T-helper 1 cell (primary cell): ENCODE data around the gene CA10.

Source experiments
- DNase-seq, 5 donors: peaks; one replicate each; pipeline ENCODE4 v3.0.0-alpha.2; 2012 to 2020

Gene CA10

DNA sequence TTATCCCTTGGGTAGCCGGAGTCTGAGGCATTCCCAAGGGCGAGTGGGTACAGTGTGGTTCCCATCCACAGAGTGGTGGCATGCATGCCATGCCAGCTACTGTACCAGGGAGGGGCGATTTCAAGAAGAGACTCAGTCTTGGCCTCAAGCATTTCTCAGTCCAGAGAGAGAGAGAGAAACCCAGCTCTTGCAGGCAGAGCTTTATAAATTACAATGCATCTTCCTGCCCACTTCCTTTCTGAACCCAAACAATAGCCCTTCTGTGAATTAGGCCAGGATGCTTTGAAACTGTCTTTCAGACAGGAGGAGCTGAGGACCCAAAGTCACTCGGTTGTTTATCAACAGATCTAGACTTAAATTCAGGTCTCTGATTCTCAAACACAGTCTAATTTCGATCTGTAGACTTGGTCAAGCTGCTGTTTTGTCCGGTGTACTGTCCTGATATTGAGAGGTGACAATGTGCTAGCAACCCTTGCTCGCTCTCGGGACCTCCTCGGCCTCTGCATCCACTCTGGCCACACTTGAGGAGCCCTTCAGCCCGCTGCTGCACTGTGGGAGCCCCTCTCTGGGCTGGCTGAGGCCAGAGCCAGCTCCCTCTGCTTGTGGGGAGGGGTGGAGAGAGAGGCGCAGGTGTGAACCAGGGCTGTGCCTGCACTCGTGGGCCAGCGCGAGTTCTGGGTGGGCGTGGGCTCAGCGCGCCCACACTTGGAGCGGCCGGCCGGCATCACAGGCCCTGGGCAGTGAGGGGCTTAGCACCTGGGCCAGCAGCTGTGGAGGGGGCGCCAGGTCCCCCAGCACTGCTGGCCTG lies 490.2 kb downstream of the CA10 start:
- DNase-seq: peak in 1 of 5 donors; percentile 41

DNA sequence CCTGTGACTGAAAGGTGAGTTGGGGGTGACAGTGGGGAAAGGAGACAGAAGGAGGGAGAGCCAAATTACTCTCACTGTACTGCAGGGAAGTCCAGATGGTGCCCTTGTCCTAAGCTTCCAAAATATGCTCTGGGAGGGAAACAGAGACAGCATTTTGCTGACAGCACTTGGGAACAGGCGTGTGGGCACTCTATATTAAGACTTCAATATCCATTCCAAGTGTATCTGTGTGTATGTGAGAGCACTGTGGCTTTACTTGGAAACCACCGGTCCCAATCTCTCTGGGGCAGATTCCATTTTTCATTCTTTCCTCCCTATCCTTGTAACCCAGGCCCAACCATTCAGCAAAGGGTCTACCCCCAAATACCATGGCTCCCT lies 490.8 kb downstream of the CA10 start:
- no peak for DNase-seq

DNA sequence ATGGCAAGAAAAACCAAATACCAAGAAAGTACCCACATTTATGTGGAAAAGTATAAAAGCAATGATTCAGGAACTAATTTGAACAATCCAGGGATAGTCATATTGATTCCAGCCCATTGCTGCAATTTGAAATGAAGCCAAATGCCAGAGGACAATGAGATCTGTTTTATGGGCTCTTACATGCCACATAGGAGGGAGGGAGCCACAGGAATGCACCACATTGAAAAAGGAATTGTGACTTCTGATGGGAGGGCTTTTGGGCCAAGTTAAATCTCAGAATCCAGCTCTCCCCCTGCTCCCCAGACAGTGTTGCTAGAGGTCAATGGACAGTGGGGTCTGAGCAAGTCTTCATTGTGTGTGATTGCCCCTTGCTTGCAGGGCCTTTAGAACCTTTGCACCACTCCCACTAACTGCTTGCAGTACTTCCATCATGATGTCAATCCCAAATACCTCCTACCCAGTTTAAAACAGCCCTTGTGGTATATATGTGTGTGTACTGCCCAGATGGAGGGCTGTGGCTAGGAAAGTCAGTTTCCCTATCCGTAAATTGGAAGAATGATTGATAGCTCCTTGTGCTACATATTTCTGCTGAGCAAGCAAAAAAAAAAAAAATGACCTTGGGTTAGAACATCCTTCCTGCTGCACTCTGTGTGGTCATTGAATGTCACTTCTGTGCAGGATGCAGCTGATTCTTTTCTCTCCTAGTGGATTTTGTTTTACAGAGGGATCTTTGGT lies 491.4 kb downstream of the CA10 start:
- no peak for DNase-seq

DNA sequence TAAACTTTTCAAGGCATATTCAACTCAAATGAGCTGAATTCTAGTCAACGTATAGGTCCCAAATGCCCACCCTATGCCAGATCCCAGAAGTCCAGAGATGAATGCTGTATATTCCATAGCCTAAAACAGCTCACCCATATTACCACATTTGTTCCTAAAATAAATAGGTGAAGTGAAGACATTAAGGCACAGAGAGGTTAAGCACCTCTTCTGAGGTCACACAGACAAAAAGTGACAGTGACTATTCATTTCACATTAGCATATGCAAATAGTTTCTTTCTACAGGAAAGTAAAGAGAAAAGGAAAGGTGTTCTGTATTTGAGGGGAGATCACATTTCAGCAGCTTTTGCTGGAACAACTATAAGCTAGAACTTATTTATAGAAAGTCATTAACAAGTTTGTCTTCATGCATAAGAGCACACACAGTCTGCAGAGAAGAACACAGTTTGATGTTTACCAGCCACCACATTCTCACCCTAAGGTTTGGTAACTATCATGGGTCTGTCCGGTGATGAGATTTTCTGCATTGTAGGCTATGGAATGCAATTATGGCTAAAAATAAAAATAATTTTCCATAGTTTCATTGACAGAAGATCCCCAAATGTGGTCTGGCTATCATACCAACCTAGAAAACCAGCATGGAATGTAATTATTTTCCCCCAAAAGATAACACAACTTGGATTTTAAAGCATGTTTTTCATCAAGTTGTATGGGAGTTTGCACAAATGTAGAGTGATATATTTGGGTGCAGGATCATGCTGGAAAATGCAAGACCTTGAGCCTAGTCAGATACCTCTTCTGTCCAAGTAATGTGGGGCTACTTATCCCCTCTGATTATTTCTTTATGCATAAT lies 496.1 kb downstream of the CA10 start:
- no peak for DNase-seq

- no peak for DNase-seq
Observed at GRCh38 chr17:51661403-51661802, 497.1 kb downstream of the CA10 start.

GRCh38 chr17:51660266-51660665 lies 498.2 kb downstream of the CA10 start:
- no peak for DNase-seq

GRCh38 chr17:51657224-51657623 lies 501.3 kb downstream of the CA10 start:
- no peak for DNase-seq

DNA sequence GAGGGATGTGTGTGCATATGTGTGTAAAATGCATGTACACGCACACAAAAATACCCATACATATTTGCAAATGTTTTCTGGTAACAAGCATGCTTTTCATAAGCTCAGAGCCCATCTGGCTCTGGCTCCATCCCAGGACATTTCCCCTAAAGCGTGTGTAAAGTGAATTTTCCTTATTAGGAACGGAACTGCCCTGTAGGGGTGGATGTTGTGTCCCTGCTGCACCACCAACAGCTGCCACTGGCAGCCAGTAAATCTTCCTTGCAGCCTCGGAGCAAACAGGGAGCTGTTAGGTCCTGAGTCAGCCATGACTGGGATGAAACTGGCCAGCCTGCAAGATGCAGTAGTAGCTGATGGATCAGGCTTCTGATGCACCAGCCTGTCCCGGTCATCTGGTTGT lies 504.6 kb downstream of the CA10 start:
- DNase-seq: no peak

DNA sequence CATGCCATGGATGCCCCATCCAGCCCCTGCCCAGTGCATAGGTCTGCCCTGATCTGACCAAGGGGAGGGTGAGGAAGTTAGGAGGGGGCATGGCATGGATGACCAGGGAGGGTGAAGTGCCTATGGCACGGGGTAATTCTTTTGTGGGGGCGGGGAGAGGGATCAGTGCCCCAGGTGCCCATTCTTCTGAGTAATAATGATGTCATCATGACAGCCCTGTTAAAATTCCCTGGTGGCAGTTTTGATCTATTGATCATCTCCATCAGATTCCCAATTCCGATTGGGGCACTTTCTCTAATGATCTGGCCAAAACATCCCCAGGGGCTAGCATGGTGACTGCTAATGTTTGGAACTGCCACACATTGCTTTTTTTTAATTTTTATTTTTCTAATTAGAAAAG lies 506.0 kb downstream of the CA10 start:
- no peak for DNase-seq

DNA sequence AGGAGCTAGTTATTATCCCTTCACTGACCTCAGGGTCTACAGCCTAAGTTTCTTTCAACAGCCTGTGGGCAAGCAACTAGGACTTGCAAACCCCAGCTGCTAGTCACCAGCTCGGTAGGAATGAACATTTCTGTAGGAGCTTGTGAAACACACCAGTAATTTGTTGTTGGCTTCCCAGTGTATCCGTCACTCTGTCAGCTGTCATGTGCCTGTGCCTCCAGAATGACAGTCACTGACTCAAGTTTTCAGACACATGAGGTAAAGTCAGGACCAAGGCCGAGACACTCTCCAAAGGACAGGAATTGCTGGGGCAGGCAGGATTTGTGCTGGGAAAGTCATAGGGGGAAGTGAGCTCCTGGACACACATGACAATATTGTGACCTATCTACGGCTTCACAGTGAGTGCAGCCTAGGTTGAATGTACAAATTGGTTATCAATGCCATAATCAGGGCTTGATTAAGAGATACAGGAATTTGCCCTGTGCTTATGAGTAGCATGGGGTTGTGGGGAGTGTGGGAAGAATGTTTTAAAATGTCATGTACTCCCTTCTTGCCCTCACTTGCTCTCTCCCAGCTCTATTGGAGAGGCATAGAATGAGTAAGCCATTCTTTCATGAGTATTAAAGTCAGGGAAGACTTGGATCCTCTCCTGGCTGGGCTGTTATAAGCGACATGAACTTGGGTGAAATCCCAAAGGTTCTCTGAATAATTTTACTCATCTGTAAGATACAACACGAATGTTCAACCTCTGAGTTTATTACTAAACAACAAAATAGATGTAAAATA lies 506.8 kb downstream of the CA10 start:
- DNase-seq: no peak

- DNase-seq: no peak
Observed at GRCh38 chr17:51650772-51651171, 507.7 kb downstream of the CA10 start.

DNA sequence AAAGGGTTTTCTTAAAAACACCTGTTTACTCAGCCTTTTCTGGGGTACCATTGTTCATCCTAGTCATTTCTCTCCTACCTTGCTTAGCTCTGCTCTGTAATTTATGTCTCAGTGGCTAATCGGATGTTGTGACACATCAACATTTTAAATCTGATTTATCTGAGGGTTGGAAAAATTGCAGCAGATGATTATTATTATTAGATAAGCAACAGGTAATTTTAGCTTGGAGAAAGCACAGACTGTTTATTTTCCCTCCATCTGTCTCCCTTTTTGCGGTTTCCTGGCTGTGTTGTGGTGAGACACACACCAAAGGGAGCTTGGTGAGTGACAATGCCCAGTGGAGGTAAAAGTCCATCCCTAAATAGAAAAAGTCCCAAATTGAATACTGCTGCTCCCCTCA lies 508.3 kb downstream of the CA10 start:
- DNase-seq: no peak

GRCh38 chr17:51647826-51648225 lies 510.7 kb downstream of the CA10 start:
- no peak for DNase-seq

DNA sequence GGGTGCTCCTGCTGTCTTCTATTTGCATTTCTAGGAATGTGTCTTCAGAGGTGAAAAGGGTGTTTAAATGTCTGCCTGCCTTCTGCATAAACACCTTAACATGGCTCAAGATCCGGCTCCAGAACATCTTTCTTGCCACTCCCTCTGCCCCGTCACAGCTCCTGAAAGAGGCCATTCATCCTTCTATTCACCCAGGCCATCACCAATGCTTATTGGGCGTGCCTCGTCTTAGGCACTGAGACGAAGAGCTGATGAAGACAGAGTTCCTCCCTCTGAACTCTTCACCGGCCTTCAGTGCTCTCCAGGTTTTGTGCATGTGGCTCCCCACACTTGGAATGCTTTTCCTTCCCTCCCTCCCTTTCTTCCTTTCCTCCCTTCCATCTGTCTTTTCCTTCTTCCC lies 511.4 kb downstream of the CA10 start:
- no peak for DNase-seq

- no peak for DNase-seq
Observed at GRCh38 chr17:51646539-51646938, 512.0 kb downstream of the CA10 start.

- no peak for DNase-seq
Observed at GRCh38 chr17:51645056-51645455, 513.5 kb downstream of the CA10 start.

GRCh38 chr17:51643702-51644490 lies 514.6 kb downstream of the CA10 start:
- no peak for DNase-seq

GRCh38 chr17:51642029-51642428 lies 516.5 kb downstream of the CA10 start:
- no peak for DNase-seq

GRCh38 chr17:51640108-51640622 lies 518.3 kb downstream of the CA10 start:
- DNase-seq: peak in 1 of 5 donors; percentile 19

DNA sequence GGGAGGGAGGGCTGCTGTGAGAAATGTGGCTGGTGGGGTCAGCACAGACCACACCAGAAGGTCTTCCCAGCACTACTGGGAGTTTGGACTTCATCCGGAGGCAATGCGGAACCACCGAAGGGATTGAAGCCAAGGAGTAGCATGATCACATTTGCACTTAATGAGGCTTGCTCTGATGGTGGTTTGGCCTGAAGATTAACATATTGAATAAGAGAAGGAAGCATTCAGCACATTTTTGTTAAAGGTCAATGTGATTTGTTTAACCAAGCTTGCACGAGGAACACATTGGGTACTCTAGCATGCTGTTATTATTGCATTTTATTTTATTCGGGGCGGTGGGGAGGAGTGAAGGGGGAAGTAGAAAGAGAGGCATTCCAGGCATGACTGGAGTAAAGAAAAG lies 519.5 kb downstream of the CA10 start:
- DNase-seq: no peak

DNA sequence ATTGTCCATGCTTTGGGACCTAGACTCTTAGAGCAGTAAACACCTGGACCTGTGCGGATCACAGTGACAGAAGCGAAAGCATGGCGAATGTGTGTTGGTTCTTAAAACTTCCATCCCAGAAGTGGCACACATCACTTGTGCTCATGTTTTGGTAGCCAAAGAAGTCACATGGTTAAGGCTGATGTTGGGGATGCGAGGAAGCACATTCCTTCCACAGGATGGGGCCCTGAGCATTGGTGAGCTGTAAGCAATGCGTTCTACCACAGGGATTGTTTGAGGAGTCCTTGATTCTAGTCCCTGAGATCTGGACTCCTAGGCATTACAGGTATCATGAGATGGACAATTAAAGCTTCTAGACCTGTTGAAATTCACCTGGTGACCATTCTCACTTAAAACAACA lies 522.2 kb downstream of the CA10 start:
- no peak for DNase-seq
